Activated CD8-positive, alpha-beta memory T cell treated with anti-CD3 and anti-CD28 coated beads, Interleukin-2, amount 50 U/mL, for 24 hours (primary cell): ENCODE data around the gene DEFB110.

Source experiments
- DNase-seq: peaks from one replicate; pipeline ENCODE4 v3.0.0-alpha.2; 2020; ENCODE audit errors: extremely low read depth

Gene DEFB110

GRCh38 chr6:50021894-50022293 is at the start of gene DEFB110:
TSS of gene DEFB110 (minus strand) at chr6:50021994. CDS start at chr6:50021935, 59 bp downstream.
- DNase-seq, result no peak

GRCh38 chr6:50070101-50070500 is 48.3 kb upstream of the DEFB110 start:
- DNase-seq, result no peak

DNA sequence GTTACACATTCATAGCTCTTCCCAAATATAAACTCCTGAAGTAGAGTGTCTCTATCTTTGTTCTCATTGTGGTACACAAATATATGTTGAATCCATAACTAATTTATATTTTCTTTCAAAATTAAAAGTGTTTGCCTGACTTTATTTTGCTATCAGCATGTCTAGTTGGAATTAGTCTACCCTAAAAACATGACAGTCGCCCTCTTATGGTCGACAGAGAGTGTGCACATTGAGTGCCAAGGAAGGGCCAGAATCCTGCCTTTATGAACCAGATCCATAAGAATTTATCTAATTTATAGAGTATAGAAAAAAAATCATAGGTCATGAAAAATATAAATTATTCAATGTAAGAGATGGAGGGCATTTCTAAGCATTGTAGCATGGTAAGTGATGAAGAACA is 40.3 kb upstream of the DEFB110 start:
- no peak for DNase-seq

DNA sequence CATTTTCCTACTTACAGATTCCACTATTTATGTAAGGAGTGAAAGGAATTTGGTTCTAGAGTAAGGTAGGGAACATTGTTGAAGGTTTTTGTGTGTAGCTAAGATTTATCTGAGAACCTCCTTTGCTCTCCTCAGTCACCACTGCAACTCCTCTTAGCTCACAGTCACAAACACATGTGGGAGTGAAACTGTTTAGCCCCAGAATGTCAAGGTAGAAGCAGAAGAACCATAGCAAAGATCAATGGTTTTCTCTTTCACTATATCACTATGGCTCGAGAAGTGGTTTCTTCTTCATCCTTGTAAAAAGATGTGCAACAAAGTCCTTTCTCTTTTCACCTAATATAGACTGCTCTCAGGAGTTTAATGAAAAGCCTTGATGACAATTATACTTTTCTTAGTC is 34.4 kb upstream of the DEFB110 start:
- no peak for DNase-seq

DNA sequence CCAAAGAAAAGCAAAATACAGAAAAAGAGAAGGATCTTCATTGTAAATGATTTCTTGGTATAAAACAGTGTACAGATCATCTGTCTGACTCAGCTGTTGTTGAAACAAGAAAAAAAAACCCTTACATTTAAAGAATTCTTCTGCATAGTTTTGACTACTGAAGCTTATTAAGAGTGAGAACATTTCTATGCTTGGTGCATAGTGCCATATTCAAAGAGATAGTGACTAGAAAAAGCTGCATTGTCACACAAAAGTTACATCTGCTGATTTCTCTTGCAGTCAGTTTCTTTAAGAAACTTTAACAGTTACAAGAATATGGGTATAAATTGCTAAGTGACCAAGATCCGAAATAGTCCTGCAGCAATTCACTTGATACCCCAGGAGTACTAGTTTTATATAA is 28.0 kb upstream of the DEFB110 start, which contains the start of gene DEFB112:
DEFB112 (minus strand) TSS at position 101 of the 400 bp plus-strand sequence; CDS start at position 41, 60 bp downstream.
- no peak for DNase-seq

GRCh38 chr6:50047026-50047425 is 25.2 kb upstream of the DEFB110 start:
- DNase-seq, result no peak

DNA sequence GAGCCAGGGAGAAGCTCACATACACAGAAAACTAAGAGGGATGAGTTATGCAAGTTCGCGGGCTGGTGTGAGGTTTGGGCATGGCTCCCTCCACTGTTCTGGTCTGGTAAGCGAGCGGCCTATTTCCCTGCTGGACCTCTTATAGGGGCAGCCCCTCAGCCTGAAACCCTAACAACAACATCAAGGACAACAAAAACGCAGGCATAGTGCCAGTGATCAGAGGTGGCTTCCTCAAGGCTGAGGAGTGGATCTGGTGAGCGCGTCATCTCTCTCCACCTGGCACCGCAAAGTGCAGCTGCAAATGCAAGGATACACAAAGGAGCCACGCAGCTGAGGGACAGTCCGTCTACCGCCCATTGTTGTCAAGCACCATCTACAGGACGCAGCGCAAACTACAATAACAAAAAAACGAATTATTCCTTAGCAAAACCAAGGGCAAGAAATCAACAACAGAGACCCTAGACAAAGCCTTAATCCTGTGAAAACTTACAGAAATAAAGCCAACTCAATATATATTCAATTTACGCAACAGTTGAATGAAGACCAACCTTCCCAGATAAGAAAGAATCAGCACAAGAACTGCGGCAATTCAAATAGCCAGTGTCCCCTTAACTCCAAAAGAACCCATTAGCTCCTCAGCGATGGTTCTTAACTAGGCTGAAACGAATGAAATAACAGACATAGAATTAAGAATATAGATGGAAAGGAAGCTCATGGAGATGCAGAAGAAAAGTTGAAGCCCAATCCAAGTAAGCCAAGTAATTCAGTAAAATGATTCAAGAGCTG is 9.2 kb upstream of the DEFB110 start:
- DNase-seq, result no peak

GRCh38 chr6:50030350-50030749 is 8.6 kb upstream of the DEFB110 start:
- DNase-seq, result no peak

DNA sequence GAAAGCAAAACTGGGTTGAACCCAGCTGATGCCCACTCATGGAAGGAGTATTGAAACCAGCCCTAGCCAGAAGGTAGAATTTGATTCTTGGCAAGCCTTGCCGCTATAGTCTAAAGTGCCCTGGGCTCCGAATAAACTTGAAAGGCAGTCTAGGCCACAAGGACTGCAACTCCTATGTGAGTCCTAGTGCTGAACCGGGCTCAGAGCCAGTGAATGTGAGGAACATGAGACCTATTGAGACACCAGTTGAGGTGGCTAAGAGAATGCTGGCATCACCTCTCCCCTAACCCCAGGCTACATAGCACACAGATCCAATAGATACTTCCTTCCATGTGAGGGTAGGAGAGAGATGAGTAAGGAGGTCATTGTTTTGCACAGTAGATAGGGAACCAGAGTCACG is 3.5 kb upstream of the DEFB110 start:
- DNase-seq, result no peak

GRCh38 chr6:50007819-50008218 is 14.0 kb downstream of the DEFB110 start:
- no peak for DNase-seq

- DNase-seq, result no peak
These were observed 18.7 kb downstream of the DEFB110 start for GRCh38 chr6:50003139-50003538.

DNA sequence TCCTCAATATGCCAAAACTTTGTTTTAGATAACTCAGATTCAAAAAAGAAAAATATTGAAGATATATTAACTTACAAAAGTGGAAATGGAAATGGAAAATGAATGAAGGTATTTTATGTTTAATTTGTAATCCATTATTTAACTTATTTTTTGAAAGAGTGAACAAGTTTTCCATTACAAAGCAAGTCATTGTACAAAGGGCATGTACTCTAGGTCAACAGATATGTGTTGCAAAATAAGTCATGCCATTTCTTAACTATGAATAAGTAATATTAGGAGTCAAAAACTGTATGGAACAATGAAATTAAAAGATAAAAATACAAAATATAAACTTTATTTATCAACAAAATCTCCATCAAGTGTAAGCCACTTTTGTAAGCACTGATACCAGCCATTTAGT is 26.5 kb downstream of the DEFB110 start:
- DNase-seq, result no peak

GRCh38 chr6:49988900-49989299 is 32.9 kb downstream of the DEFB110 start:
- DNase-seq, result no peak

DNA sequence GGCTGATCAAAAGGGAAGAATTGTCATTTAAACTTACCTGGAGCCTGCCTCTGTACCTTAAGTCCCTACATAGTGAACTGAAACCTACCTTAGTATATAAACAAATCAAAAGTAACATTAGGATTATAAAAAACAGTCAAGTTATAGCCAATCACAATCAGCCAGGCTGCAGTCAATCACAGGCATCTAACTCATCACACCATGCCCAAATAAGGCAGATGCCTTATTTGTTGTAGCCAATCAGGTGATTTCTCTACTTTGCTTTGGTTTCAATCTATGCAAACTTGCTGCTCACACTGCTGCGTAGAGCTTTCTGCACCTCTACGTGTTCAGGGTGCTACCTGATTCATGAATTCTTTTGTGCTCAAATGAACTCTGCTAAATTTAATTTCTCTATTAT is 34.0 kb downstream of the DEFB110 start:
- no peak for DNase-seq

GRCh38 chr6:49986551-49986950 is 35.2 kb downstream of the DEFB110 start:
- DNase-seq, result no peak

GRCh38 chr6:49982046-49982445 is 39.7 kb downstream of the DEFB110 start:
- DNase-seq, result no peak

- DNase-seq, result no peak
These were observed 40.9 kb downstream of the DEFB110 start for GRCh38 chr6:49980898-49981297.

- DNase-seq, result no peak
These were observed 42.2 kb downstream of the DEFB110 start for GRCh38 chr6:49979584-49979983.

- DNase-seq, result no peak
These were observed 43.2 kb downstream of the DEFB110 start for GRCh38 chr6:49978332-49979226.

DNA sequence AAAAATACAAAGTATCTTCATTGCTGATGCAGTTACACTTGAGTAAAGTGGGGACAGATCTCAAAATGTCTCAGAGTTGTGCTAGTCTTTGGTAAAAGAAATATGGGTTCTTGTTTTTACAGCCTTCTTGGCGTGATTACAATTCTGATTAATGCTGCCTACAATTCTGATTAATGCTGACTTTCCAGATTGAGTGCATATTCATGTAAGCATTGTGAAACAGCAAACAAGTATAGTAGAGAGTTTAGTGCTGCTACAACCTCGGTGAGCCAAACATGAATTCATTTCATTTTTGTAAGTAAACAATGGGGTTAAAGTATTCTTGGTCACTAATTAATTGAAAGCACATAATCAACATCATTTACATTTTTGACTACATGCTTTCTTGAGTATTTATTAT is 52.2 kb downstream of the DEFB110 start, which contains the start of gene DEFB113:
DEFB113 (minus strand) TSS at position 21 of the 400 bp plus-strand sequence; CDS start at position 21, 0 bp downstream.
- no peak for DNase-seq
